ENCODE data around the gene RASAL3.
A peak's percentile ranks its signal among the peaks of the same experiment; 100 is the strongest.
"Not testable (repeated sequence)": the region's sequence is repeated elsewhere in the genome, so short reads cannot be mapped to it uniquely, and the experiment has no call there.

Gene RASAL3

DNA sequence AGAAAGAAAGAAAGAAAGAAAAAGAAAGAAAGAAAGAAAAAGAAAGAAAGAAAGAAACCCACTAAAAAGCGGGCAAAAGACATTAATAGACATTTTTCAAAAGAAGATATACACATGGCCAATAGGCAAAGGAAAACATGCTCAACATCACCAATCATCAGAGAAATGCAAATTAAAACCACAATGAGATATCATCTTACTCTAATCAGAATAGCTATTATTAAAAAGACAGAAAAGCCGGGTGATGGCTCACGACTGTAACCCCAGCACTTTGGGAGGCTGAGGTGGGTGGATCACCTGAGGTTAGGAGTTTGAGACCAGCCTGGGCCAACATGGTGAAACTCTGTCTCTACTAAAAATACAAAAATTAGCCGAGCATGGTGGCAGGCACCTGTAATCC lies 9.5 kb upstream of the RASAL3 start:
- not testable (repeated sequence) for DNase-seq (ENCODE audit: low read depth, low spot score)

DNA sequence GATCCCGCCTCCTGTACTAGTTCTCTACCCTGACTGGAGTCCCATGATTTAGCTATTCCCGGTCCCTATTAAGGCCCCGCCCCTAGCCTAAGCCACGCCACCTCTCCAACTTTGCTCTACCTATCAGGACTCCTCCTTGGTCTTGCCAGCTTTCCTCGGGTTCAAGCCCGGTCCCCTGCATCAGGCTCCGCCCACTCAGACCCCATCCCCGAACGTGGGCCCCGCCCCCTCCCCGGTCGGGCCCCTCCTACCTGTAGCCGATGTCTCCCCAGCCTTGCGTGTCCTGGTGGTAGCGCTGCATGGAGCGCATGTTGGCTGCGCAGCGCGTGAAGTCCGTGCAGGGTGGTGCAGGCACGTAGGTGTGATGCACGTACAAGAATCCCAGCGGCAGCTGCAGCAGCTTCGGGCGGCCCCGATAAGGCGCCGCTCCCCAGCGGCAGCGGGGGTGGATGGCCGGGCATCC lies 7.3 kb upstream of the RASAL3 start:
- DNase-seq (ENCODE audit: low read depth, low spot score) = no peak

DNA sequence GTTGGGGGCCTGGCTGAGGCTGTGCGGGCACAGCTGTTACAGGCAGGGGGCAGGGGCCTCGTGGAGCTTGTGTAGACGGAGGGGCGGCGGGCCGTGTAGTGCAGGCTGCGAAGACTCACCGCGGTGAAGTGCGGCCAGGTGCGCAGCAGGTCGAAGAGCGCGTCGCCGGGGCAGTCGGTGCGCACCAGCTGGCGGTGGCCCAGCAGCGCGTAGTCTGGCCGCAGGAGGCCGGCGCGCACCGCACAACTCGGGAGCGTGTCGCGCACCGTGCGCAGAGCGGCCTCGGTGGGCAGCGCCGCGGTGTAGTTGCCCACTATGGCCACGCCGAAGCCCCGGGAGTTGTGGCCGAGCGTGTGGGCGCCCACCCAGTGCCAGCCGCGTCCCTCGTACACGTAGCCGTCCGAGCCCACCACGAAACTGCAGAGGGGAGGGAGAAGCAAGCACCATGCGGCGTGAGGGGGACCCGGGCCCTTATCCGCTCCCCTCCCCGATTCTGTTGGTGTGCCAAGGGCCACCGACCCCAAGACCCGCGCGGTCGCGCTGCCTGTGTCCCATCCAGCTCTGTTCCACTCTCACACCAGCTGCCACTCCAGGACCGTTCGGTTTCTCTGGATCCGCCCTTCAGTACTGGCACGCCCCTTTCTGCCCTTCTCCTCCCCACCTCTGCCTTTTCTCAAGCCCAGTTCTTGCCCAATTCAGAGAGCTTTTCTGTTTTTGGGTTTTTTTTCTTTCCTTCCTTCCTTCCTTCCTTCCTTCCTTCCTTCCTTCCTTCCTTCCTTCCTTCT lies 5.4 kb upstream of the RASAL3 start:
- no peak for DNase-seq (ENCODE audit: low read depth, low spot score)

DNA sequence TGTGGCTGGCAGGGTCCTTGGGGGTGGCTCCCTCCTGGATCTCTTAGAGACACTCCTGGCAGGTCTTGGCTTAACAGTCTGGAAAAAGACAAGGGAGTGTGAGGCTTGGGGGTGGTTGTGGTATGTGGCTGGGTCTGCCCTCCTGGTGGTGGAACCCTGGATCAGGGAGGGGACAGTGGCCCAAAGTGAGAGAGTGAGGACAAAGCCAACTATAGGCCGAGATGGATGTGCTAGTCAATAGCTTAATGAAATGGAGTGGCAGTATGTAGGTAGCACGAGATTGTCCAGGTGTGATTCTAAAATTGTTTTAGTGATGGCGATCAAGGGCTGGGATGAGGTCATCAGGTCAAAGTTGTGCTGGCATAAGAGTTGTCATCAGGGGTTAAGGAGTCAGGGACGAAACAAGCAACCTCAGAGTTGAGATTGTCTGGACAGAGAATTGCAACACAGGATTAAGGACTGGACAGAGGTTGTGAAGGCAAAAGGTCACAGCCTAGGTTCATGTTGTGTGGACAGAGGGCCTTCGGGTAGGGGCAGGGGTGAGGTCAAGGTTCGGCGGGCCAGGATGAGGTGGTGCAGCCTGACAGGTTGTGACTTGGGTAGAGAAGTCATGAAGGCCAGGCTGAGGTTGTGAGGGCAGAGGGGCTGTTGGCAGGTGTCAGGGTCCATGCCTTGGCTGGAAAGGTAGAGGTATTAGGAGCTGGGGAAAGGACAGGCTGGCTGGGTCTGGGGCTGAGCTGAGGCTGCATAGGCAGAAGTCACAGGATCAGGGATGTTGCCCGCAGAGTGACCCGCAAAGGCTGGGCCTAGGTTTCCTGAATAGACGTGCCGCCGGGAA lies 4.5 kb upstream of the RASAL3 start:
- DNase-seq (ENCODE audit: low read depth, low spot score) = no peak

DNA sequence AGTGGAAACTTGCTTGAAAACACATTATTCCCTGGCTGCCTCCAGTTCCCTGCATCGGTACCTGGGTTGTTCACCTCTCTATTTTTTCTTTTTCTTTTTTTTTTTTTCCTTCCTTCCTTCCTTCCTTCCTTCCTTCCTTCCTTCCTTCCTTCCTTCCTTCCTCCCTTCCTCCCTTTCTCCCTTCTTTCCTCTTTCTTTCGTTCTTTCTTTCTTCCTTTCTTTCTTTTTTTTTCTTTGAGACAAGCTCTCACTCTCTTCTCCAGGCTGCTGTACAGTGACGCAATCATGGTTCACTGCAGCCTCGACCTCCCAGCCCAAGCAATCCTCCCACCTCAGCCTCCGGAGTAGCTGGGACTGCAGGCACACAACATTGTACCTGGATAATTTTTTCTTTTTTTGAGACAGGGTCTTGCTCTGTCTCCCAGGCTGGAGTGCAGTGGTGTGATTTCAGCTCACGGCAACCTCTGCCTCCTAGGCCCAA lies 3.4 kb upstream of the RASAL3 start:
- DNase-seq (ENCODE audit: low read depth, low spot score) = no peak

DNA sequence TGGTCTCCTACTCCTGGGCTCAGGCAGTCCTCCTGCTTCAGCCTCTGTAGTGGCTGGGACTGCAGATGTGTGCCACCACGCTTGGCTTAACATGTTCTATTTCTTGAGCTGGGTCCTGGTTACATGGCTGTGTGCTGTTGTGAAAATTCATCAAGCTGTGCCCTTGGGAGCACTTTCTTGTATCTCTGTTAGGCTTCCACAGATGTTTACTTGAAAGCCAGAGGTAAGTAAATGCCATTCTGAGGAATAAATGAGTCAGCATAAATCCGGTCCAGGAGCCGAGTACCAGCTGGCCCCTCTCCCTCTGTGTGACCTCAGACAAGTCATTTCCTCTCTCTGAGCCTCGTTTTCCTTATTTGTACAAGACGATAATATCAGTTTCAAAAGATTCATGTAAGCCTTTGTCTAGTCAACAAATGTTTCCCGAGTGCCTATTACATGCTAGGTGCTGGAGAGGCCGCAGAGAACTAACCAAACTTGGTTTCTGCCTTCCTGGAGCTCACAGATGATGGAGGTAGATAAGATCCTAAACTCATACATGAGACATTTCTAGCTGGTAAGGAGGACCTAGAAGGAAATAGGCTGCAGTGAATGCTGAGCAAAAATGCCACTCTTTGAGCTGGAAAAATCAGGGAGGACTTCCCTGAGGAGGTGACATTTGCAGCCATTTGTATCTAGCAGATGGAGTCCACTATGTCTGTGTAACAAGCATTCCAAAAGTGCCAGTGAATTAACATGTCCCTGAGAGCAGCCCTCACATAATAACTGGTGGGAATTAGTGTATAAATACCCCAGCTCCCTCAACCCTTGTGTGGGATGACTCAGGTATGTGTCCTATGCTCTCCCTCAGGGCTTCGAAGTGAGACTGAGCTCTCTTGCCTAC lies 2.7 kb upstream of the RASAL3 start:
- DNase-seq (ENCODE audit: low read depth, low spot score) = no peak

DNA sequence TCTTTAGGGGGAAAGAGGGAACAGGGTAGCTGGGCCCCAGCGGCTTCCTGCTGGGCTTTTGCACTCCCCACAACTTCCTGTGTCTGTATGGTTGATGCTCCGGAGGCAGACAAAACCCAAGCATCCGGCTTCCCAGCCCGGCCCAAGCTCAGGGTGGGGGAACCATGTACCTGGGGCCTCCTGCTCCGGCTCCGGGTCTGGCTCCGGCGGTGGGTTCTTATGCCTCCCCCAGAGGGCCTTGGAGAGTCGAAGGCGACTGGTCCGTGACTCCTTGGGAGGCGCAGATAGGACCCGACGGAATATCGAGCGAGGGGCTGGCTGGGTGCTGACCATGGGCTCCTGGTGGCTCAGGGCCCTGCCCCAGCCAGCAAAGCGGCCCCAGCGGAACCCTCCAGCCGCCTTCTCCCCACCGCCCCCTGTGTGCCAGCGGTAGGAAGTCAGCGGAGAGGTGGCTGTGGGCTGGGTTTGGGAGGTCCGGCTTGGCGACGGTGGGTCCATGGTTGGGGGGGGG lies 428 bp downstream of the RASAL3 start:
- DNase-seq (ENCODE audit: low read depth, low spot score) = no peak

DNA sequence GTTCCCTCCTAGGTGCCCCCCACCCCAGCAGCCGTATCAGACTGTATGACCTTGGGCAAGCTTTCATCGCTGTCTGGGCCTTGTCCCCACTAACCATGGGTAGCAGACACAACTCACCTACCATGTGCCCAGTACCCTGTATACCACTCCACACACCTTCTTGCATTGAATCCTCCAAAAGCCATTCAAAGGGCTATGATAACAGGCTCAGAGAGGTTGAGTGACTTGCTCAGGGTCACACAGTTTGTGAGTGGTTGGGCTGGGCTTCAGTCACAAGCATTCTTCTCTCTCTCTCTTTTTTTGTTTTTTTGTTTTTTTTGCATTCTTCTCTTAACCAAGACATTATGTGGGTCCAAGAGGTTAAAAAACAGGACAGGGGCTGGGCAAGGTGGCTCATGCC lies 2.6 kb downstream of the RASAL3 start:
- no peak for DNase-seq (ENCODE audit: low read depth, low spot score)

DNA sequence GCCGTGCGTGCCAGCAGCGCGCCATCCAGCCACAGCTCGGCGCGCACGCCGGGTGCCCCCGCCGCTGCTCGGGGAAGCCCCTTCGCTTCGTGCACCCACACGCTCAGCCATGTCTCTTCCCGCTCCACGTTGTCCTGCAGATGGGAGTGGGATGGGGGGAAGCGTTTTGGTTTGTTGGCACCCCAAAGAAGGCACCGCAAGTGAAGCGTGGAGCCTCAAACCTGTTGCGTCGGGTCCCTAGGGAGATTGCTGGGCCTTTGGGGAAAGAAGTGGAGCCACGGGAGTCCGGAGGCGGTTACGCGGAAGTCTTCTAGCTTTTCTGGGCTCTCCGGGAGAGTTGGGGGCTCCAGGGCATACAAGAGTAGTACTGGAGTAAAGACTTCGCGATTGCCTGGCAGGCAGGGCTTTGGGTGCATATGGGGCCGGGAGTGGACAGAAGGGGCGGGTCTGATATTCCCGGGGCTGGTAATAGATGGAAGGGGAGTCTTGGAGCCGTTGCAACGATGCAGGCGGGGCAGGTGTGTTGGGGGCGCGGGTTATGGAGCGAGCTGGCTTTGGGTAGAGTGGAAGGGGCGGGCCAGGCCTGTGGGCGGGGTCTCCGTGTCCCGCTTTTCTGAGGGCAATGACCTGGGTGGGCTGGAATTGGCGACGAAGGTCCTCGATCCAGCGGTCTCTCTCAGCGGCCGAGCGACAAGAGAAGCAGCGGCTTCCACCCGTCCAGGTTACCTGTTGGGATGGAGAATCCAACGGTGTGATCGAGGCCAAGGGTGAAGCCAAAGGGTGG lies 6.5 kb downstream of the RASAL3 start:
- no peak for DNase-seq (ENCODE audit: low read depth, low spot score)

DNA sequence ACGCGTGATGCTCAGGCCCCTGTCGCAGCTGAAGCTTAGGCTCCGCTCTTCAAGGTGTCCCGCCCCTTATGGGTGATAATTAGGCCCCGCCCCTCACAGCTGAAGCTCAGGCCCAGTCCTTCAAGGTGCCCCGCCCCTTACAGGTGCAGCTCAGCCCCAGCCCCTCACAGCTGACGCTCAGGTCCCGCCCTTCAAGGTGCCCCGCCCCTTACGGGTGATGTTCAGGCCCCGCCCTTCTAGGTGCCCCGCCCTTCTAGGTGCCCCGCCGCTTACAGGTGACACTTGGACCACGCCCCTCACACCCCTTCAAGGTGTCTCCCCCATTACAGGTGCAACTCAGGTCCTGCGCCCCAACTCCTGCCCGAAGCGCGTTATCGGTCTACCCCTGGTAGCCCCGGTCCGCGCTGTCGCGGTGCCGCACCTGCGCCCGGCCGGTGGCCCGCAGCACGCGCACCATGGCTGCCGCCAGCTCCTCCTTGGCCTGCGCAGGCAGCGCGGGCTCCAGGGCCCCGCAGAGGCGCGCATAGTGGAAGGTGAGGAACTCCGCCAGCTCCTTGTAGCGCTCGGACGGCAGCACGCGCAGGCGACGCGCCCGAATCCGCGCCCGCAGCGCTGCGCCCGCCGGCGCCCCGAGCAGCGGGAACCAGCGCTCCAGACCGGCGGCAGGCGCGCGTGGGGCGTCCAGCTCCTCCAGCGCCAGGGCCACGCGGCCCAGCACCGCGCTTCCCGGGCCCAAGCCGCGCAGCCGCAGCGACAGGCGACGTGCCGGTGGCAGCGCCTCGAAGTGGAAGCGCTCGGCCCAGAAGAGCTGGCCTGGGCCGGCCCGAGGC lies 7.3 kb downstream of the RASAL3 start:
- no peak for DNase-seq (ENCODE audit: low read depth, low spot score)

DNA sequence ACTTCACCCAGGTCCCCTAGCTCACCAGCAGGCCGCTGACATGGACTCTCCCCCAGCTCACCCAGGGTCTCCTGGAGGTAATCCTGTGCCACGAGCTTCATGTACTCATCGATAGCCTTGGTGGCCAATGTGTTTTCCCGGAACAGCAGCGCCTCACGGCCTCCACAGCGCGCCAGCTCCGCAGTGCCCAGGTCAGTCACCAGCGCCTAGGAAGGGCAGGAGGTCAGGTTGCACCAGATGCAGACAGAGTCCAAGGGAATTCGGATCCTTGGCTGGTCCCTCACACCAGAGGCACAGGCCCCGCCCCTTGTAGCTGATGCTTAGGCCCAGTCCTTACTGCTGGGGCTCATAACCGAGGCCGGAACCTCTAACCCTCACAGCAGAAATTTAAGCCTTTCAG lies 7.9 kb downstream of the RASAL3 start:
- DNase-seq (ENCODE audit: low read depth, low spot score) = no peak

DNA sequence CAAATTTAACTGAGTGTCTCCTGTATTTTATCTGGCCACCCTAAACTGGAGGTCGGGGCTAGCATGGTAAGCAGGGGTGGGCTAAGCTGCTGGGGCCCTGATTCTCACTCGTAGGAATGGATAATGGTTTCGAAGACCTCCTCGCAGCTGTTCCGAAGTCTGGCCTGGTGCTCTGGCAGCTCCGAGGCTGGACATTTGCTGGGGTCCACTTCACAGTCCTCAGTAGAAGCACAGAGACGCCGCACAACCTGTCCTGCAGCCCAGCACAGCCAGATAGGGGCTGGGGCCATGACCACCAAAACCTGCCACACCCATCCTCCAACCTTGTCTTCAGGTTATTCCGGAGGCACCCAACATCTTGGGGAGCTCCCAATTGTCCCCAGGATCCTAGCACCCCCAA lies 8.3 kb downstream of the RASAL3 start:
- no peak for DNase-seq (ENCODE audit: low read depth, low spot score)

DNA sequence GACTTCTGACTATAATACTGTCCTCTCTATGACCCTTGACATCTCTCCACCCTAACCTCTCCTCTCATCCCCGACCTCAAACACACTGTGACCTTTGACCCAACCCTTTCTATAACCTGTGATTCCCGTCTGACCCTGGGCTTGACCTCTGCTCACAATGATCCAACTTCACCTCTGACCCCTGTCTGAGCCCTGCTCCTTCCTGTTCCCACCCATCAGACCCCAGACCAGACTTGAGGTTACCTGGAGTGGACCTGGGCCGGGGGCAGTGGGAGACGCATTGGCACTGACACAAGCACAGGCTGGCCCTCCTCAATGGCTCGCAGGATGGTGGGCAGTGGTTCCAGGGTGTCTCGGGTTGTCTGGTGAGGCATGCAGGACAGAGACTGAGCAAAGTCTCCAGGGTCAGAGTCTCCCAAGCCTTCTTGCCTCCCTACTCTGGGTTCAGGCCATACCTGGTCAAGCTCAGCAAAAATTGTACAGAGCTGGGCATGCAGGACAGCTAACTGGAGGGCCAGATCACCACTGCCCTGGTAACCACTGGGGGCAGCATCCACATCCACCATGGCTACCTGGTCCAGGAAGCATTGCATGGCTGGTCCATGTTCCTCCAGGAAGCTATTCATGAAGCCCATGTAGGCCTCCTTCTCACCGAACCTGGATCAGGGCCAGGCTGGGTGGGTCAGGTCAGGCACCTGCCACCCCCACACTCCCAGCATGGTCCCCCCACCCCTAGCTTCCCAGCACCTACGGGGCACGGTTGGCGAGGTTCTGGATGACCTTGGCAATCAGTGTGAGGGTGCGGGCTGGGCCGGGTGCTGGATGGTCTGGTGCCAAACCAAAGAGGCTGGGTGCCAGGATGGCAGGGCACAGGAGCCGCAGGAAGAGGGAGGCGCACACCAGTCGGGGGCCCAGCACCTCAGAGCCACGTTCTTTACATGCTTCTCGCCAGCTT lies 10.2 kb downstream of the RASAL3 start:
- DNase-seq (ENCODE audit: low read depth, low spot score) = no peak

DNA sequence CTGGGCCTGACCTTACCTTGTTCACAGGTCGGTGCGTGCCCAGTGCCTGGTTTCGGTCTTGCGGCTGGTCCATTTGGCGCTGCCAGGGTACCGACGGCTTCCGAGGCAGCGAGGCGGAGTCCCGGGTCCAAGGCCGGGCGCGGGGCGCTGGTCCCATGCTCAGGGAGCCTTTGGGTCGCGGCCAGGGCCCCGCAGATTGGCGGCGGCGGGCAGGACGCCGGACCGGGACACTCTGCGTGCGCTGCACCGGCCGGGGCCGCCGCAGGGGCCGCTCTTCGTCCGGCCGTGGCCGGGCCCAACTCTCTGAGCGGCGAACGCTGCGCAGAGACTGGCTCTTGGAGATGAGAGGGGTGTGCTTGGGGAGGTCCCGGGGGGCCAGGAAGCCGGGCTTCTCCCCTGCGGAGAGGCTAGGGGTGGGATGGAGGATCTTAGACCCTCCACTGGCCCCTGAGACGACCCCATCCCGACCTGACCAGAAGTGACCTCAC lies 11.2 kb downstream of the RASAL3 start:
- no peak for DNase-seq (ENCODE audit: low read depth, low spot score)

DNA sequence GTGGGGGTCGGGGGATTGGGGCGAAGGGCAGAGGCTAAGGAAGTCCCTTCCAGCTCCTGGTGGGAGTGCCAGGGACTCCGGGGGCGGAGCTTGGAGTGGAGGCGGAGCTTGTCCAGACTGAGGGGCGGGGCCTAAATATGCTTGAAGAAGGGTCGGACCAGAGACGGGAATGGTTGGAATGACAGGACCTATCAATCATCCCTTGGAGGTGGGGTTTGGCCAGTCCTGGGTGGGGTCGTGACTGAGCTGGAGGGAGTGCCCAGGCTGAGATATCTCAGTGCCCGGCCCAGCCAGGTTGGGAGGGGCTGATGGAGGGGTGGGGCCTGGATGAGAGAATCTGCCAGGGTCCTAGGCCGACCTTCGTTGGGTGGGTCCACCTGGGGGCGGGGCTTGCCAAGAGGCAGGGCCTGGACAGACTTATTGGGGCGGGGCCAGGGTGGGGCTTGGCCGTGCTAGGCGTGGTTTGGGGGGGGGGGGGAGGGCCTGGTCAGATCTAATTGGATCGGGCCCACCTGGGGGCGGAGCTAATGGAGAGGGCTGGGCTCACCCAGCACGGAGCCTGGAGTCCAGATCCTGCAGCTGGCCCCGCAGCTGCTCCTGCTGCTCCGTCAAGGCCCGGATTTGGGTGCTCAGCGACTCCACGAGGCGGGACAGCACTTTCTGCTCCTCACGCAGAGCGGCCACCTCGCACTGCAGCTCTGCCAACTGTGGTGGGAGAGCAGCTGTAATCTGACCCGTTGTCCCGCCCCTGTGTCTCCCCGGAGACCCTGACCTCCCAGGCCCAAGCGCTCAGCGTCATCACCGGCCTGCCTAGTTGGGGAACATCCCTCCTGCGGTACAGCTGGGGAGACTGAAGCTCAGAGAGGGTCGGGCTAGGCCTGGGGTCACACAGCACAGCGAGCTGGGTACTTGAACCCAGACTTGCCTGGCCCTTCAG lies 12.0 kb downstream of the RASAL3 start:
- DNase-seq (ENCODE audit: low read depth, low spot score) = peak; percentile 76

DNA sequence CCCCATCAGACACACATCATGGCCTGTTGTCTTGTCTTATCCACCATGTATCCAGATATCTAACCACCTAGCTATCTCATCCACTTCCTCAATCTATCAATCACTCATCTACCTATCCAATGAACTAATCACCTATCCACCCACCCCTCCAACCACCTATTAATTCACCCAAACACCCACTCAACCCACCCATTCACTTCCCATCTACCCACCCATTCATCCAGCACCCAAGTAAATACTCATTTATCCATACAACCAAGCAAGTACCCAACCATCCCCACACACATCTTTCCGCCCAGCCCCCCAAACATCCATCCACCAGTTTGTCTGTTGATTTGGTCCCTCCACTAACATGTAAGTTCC lies 13.8 kb downstream of the RASAL3 start:
- DNase-seq (ENCODE audit: low read depth, low spot score) = no peak
